OCI-LY1 (cell line): Measurements from ENCODE around the gene STAM2.
"Not testable (repeated sequence)": the region's sequence is repeated elsewhere in the genome, so short reads cannot be mapped to it uniquely, and the experiment has no call there.

ENCODE experiments used
- EZH2 ChIP-seq: fragments of 200-600 bp; sonication (generic), shearing (Covaris generic); IDR thresholded peaks from 2 replicates; pipeline ENCODE4 v1.8.0; 2017; ENCODE audit warnings: borderline replicate concordance, mixed run types, mild to moderate bottlenecking, antibody characterized with exemption, low read length, moderate library complexity, mixed read lengths
- TF ChIP-seq, protein P1 (sequence below): fragments of 200-600 bp; sonication (generic), shearing (Covaris generic); IDR thresholded peaks from 2 replicates; pipeline ENCODE4 v1.5.1; 2017; ENCODE audit warnings: mild to moderate bottlenecking, antibody characterized with exemption, low read length, moderate library complexity, mixed read lengths

- TF ChIP-seq EZH2 = not testable (repeated sequence)
- TF ChIP-seq, protein P1, sequence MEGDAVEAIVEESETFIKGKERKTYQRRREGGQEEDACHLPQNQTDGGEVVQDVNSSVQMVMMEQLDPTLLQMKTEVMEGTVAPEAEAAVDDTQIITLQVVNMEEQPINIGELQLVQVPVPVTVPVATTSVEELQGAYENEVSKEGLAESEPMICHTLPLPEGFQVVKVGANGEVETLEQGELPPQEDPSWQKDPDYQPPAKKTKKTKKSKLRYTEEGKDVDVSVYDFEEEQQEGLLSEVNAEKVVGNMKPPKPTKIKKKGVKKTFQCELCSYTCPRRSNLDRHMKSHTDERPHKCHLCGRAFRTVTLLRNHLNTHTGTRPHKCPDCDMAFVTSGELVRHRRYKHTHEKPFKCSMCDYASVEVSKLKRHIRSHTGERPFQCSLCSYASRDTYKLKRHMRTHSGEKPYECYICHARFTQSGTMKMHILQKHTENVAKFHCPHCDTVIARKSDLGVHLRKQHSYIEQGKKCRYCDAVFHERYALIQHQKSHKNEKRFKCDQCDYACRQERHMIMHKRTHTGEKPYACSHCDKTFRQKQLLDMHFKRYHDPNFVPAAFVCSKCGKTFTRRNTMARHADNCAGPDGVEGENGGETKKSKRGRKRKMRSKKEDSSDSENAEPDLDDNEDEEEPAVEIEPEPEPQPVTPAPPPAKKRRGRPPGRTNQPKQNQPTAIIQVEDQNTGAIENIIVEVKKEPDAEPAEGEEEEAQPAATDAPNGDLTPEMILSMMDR = not testable (repeated sequence)
Measured at GRCh38 chr2:152177667-152178066, 2.1 kb upstream of the STAM2 start.
